Testis (tissue), 3 donors: Measurements from ENCODE around the gene PEX11A. TPM values are rescaled to one million over a fixed set of nuclear protein-coding genes. Genes with fewer than 3 reads are reported as not detected.

Source experiments
- DNase-seq: peaks from one replicate; pipeline ENCODE4 v3.0.0-alpha.2; 2019
- H3K27ac ChIP-seq, 2 donors: fragments of 200-600 bp; sonication (generic); one replicate each; pipeline ENCODE4 v1.5.1; 2019
- H3K27me3 ChIP-seq: fragments of 200-600 bp; sonication (generic); one replicate; pipeline ENCODE4 v1.5.1; 2019
- H3K36me3 ChIP-seq: fragments of 200-600 bp; sonication (generic); one replicate; pipeline ENCODE4 v1.5.1; 2017; ENCODE audit warnings: low read depth; ENCODE audit errors: missing control alignments
- H3K4me1 ChIP-seq: fragments of 200-600 bp; sonication (generic); one replicate; pipeline ENCODE4 v1.5.1; 2019
- H3K4me3 ChIP-seq, 2 donors: fragments of 200-600 bp; sonication (generic); one replicate each; pipeline ENCODE4 v1.5.1; 2017 to 2019
- H3K9me3 ChIP-seq: fragments of 200-600 bp; sonication (generic); one replicate; pipeline ENCODE4 v1.5.1; 2017
- CTCF ChIP-seq, 3 experiments: fragments of 450-650 bp in 2 of 3; fragments of 200-600 bp in 1 of 3; sonication (generic) in 1 of 3; IDR thresholded peaks; one replicate each; pipeline ENCODE4 v1.5.1; 2016 to 2019; ENCODE audit warnings: antibody characterized with exemption in 3 of 3, mild to moderate bottlenecking in 2 of 3, moderate library complexity in 1 of 3
- POLR2A ChIP-seq: fragments of 450-650 bp; IDR thresholded peaks from one replicate; pipeline ENCODE4 v1.6.1; 2017; ENCODE audit warnings: antibody characterized with exemption, mild to moderate bottlenecking, moderate library complexity
- WGBS, 2 donors: methylation state at CpG; one replicate each; pipeline ENCODE4 v1.1.5; 2018; 5-methylcytosine and 5-hydroxymethylcytosine counted together
- intact Hi-C: fragments of 100-400 bp; cut with DNase I; formaldehyde crosslinking; loops from one replicate; pipeline ENCODE4 v1.15.1; 2023; ENCODE audit warnings: low total_unique reads
- polyA plus RNA-seq: library from polyadenylated mRNA; stranded (reverse); fragments of 350-450 nt; fragmentation: Illumina TruSeq; extraction: RNeasy Lipid Tissue Mini Kit (QIAGEN cat#74804); gene quantifications from one replicate; pipeline ENCODE4 v1.2.3, GENCODE V29; 2014; ENCODE audit warnings: low read depth, low replicate concordance; ENCODE audit not compliant: insufficient read depth
- total RNA-seq, 2 donors: library from RNA; depleted of rRNA; stranded (reverse); fragments of >200 nt; gene quantifications; one replicate each; pipeline ENCODE4 v1.2.3, GENCODE V29; 2016

PEX11A gene
- total and polyA plus RNA-seq, 3 donors from 2014 or later: 12.3 to 31.8 (median 15.0) TPM

- Histone ChIP-seq H3K9me3 (no peaks in the 10 kb centered on the region), H3K36me3 (no peaks in the 10 kb centered on the region), H3K27me3 (no peaks in the 10 kb centered on the region), H3K4me1 (peaks cover 6% of the 10 kb centered on the region), H3K27ac (no peak overlapping the region), H3K4me3 (no peak overlapping the region)
- intact Hi-C loops: no loop called here
- no peak for TF ChIP-seq CTCF (IDR thresholded peaks at IDR 0.05)
- no peak for TF ChIP-seq POLR2A
- 84 to 87% methylated on average over 8 to 9 of the region's 9 CpGs for WGBS, 2 donors
- no peak for DNase-seq
These were observed 21.2 kb downstream of the PEX11A start for GRCh38 chr15:89669309-89669865.

GRCh38 chr15:89668171-89668570 lies 22.4 kb downstream of the PEX11A start:
- Histone ChIP-seq H3K27ac (no peak overlapping the region), H3K36me3 (no peaks in the 10 kb centered on the region), H3K9me3 (no peaks in the 10 kb centered on the region), H3K4me1 (peaks cover 6% of the 10 kb centered on the region), H3K27me3 (no peaks in the 10 kb centered on the region), H3K4me3 (no peak overlapping the region)
- no peak for DNase-seq
- intact Hi-C loops: no loop called here
- 95 to 96% methylated on average over 3 of the region's 3 CpGs for WGBS, 2 donors
- no peak for TF ChIP-seq CTCF (IDR thresholded peaks at IDR 0.05)
- TF ChIP-seq POLR2A: no peak

- intact Hi-C loops: no loop called here
- Histone ChIP-seq H3K27ac (no peak overlapping the region), H3K4me3 (no peak overlapping the region), H3K27me3 (no peaks in the 10 kb centered on the region), H3K9me3 (no peaks in the 10 kb centered on the region), H3K4me1 (peaks cover 10% of the 10 kb centered on the region), H3K36me3 (no peaks in the 10 kb centered on the region)
- TF ChIP-seq CTCF (IDR thresholded peaks at IDR 0.05): no peak
- TF ChIP-seq POLR2A: no peak
- DNase-seq: no peak
- WGBS, 2 donors: 70 to 91% methylated on average over 2 to 7 of the region's 7 CpGs
These were observed 22.9 kb downstream of the PEX11A start for GRCh38 chr15:89667706-89667960.

DNA sequence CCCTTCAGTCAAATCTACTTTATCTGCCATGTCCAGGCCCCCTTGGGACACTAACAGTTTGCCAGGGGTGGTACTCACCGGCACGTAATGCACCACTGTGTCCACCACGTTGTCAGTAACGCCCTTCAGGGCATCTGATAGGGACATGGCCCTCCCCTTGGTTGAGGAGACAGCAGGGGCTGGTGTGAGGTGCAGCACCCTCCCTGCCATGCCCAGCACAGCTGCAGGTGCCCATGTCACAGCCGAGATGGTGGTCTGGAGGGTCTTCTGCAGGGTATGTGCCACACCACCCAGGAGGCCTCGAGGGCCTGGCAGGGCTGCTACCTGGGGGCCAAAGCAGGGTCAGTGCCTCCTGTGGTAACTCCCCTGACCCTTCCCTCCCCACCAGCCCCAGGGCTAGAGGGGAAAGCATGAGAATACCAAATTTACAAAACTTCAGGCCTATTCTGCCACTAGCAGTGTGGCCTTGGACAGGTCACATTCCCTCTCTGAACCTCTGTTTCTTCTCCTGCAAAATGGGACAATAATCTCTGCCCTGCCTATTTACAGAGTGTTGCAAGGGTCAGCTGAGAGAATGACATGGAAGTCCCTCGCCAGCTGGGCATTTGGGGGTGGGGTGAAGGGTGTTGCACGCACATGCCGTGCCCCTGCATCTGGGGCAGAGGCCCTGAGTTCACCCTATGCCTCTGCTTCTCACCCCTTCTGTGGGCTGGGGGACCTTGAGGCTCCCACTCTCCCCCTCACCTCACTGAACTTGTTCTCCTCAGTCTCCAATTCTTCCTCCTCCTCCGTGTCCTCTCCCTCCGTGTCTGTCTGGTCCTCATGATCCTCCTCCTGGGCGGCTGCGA lies 23.5 kb downstream of the PEX11A start:
- no peaks in the 10 kb centered on the region for H3K27me3 ChIP-seq
- H3K36me3 ChIP-seq: no peaks in the 10 kb centered on the region
- intact Hi-C loops: no loop called here
- no peak overlapping the region for H3K27ac ChIP-seq
- no peak for DNase-seq
- H3K9me3 ChIP-seq: no peaks in the 10 kb centered on the region
- TF ChIP-seq POLR2A (no peak), CTCF (IDR thresholded peaks at IDR 0.05) (no peak)
- WGBS, 2 donors: 78 to 95% methylated on average over 4 to 13 of the region's 13 CpGs
- H3K4me1 ChIP-seq: peaks cover 10% of the 10 kb centered on the region
- H3K4me3 ChIP-seq: no peak overlapping the region
